Stimulated activated CD4-positive, alpha-beta T cell treated with anti-CD3 and anti-CD28 coated beads, Interleukin-4, amount 100 ng/mL, for 48 hours (primary cell): ENCODE measurements around the gene STRA8.

Experiments used
- DNase-seq, 2 donors: peaks; one replicate each; pipeline ENCODE4 v3.0.0-alpha.2; 2020; ENCODE audit warnings: low read depth in 2 of 2

STRA8 gene, protein sequence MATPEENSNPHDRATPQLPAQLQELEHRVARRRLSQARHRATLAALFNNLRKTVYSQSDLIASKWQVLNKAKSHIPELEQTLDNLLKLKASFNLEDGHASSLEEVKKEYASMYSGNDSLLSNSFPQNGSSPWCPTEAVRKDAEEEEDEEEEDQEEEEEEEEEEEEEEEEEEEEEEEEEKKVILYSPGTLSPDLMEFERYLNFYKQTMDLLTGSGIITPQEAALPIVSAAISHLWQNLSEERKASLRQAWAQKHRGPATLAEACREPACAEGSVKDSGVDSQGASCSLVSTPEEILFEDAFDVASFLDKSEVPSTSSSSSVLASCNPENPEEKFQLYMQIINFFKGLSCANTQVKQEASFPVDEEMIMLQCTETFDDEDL

DNA sequence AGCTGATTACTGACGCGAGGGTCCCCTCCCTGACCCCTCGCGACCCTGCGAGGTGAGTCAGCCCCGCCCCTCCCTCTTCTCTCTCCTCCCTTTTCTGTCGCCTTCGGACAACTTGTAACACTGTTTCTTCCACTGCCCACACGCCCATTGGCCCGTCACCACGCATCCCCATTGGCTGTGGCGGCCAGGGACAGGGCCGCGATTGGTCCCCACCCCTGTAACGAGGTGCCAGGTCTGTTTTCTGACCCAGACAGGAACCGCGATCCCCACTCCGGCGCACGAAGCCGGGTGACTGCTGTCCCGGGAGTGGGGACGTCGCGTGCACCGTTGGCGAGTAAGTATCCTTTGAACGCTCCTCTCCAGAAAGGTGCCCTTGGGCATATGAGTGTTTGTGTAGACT is at the start of gene STRA8:
Gene STRA8, plus strand, starts transcription at position 269 of the 400 bp plus-strand sequence. CDS start 6,687 bp downstream, outside the sequence.
- DNase-seq: no peak

GRCh38 chr7:135184254-135184841 is 49.3 kb upstream of the STRA8 start:
- DNase-seq: no peak

DNA sequence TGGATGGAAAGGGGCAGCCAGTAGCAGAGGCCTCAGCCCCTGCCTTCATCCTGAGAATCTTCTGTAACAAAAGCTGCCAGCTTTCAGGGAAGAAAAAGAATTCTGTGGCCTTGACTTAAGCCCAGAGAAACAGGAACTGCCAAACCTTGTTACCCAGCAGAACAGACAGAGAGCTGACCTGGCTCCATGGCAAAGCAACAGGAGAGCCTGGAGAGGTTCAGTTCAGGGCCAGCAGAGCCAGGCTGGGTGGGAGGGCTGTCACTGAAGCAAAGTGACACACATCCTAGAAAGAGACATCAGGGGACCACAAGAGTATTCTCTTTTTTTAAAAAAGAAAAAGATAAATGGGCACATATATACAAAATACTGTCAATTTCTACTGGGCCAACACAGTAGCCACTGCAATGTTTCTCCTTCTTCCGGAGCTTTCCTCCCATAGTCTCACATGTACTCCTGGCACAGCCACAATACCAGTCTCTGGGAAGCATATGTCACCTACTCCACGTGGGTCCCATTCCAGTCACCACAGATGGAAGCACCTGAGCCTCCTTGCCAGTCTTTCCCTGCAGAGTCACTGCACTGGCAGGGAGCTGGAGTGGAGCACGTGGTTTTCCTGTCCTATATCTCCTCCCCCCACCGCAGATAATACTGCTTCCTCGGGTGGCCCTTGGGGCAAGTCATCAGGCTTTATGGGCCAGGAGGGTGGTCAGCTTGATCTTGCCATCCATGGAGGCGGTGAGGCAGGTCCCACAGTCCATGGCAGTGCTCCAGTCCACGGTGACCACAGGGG is 48.0 kb upstream of the STRA8 start:
- DNase-seq: no peak

DNA sequence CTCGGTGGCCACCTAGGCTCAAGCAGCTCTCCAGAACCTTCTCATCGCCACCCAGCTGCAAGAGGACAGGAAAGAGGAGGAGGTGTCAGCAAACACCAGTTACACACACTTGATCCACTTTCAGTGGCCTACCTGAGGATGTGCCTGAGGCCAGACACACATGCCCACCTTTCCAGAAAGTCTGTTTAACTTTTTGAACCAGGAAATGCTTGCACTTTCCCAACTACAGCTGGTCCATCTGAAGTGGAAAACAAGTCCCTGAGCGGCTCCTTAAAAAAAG is 47.4 kb upstream of the STRA8 start:
- DNase-seq: no peak

DNA sequence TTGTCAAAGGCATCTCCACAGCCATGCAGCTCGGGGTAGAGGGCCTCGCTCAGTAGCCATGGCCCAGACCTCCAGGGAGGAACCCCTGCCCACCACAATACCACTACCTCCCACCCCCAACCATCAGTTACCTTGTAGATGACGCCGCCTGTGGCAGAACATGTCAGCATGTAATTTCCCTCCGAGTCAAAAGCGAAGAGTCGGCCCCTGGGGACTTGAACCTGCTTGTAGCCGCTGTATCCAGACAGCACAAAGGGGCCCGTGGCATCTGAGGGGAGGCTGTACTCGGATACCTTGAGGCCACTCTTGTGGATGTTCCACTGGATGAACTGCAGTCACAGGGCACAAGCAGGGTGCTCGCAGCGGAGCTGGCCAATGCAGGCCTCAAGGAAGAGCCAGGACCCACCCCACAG is 46.8 kb upstream of the STRA8 start:
- DNase-seq: no peak

DNA sequence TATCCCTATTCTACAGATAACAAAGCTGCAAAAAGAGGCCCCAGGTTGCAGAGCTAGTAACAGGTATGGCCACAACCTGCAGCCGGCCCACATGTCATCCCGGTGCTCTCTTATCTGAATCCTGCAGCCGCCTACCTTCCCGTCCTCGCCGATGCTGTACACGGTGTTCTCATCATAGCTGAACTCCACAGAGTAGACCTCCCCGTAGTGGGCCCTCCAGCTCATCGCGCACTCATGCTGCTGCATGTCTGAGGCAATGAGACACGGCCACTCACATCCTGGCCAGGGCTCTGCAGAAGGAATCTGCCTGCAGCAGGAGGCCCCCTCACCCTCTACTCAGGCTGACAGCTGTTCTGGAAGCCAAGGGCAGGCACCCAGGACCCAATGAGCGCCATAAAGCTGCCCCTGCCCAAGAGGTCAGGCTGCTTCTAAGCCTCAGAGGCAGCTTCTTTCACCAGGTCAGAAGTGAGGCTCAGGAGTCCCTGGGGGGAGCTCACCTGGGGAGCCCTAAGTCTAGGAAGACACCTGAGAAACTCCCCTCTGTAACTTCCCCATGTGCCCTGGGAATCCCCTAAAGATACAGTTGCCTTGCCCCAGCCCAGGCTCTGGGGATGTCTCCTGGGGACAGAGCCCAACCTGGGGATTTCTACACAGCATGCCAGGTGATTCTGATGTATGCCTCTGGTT is 45.2 kb upstream of the STRA8 start:
- no peak for DNase-seq

GRCh38 chr7:135189221-135189662 is 44.4 kb upstream of the STRA8 start:
- DNase-seq: no peak

DNA sequence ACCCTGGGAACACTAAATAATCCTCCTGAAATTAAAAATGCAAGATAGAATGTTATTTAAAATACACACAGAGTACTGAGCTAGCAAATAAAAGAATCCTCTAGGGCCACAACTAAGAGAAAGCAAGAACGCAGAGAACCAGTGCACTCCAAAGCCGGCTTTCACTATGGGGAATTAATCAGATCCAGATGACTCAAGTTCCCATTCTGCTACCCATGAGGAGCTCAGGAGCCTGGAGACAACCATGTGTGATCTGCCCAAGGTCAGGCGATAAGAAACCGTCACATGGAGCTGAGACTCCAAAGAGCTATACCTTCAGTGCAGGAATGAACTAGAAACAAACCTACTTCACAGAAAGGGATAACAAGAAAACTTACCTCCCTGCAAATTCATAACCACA is 43.7 kb upstream of the STRA8 start:
- DNase-seq: no peak

- DNase-seq: no peak
Observed at GRCh38 chr7:135190703-135191102, 42.9 kb upstream of the STRA8 start.

GRCh38 chr7:135192914-135193536 is 40.6 kb upstream of the STRA8 start:
- no peak for DNase-seq

- no peak for DNase-seq
Observed at GRCh38 chr7:135193615-135194081, 40.0 kb upstream of the STRA8 start.

DNA sequence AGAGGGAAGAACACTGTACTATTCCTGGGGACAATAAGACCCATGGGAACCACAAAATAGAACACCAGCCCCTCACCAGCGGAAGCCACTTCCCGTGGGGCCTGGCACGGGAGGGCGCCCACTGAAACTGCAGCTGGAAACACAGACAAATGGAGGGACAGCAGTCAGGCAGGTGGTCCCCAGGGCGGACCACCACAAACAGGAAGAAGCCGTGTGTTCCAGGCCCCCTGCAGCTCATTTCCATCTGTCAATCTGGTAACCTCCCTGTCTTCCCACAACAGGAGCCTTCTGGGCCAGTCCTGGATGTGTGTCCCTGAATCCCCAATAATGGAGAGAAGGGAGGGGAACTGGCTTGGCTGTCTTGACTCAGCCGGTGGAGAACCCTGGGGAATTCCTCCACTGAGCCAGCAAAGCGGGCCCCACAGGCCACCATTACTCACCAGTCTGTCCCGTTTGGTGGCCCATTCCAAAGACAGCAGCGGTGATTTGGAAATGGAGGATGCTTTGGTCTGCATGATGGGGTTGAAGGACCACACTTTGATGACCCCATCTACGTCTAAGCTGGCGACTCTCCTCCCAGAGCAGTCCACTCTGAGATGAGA is 39.0 kb upstream of the STRA8 start:
- DNase-seq: no peak

GRCh38 chr7:135195156-135195555 is 38.5 kb upstream of the STRA8 start:
- DNase-seq: no peak

- DNase-seq: no peak
Observed at GRCh38 chr7:135195968-135196629, 37.5 kb upstream of the STRA8 start.

- DNase-seq: no peak
Observed at GRCh38 chr7:135197343-135197742, 36.3 kb upstream of the STRA8 start.

GRCh38 chr7:135197906-135198655 is 35.6 kb upstream of the STRA8 start:
- DNase-seq: no peak

- DNase-seq: no peak
Observed at GRCh38 chr7:135199439-135199838, 34.2 kb upstream of the STRA8 start.

- DNase-seq: no peak
Observed at GRCh38 chr7:135200821-135201331, 32.8 kb upstream of the STRA8 start.

DNA sequence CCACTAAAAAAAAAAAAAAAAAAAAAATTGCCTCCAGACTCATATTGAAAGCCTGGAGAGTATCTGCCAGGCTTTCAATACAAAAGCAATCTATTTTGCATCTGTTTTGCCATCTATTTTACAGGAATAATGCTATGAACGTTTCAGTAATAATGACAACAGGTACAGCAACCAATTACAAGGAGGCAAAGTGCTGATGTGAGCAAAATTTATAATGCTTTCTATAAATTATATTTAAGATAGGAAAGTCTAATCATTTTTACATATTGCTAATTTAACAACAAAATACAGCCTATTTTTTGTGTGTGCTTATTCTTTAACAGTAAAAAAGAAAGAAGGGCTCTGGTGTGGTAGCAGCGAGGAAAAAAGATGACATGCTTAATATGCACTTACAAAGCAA is 32.3 kb upstream of the STRA8 start:
- DNase-seq: no peak

DNA sequence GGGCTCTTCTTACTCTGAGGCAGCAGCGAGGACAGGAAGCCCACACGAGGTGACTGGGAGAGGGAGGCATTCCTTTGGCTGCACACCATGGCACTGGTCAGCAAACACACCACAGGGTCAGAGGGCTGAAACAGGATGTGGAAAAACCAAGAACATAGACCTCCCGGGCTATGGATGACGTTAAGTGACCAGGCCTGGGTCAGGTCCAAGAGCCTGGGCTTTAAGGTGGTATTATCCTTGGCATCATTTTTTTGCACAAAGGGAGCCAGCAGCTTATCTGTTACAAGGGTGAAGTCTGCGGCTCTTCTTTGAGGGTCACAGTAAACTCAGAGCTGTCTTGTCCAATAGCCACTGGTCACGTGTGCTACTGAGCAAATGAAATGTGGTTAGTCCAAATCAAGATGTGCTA is 29.3 kb upstream of the STRA8 start:
- DNase-seq: no peak
